Testis (tissue), 2 donors: Measurements from ENCODE around the gene FBN2.

Experiments
- CTCF ChIP-seq, 3 experiments: fragments of 450-650 bp in 2 of 3; fragments of 200-600 bp in 1 of 3; sonication (generic) in 1 of 3; IDR thresholded peaks; one replicate each; pipeline ENCODE4 v1.5.1; 2016 to 2019; ENCODE audit warnings: antibody characterized with exemption in 3 of 3, mild to moderate bottlenecking in 2 of 3, moderate library complexity in 1 of 3
- POLR2A ChIP-seq: fragments of 450-650 bp; IDR thresholded peaks from one replicate; pipeline ENCODE4 v1.6.1; 2017; ENCODE audit warnings: antibody characterized with exemption, mild to moderate bottlenecking, moderate library complexity

- no peak for TF ChIP-seq CTCF (IDR thresholded peaks at IDR 0.05)
- TF ChIP-seq POLR2A: no peak
Observed at GRCh38 chr5:128287740-128288139, 250.3 kb downstream of the FBN2 start.
